Measurements from ENCODE around the gene SDC1.

- no peak for TF ChIP-seq POLR2AphosphoS5 (IDR thresholded peaks at IDR 0.05; ENCODE audit: low read depth, low read length)
- no peak for TF ChIP-seq EP300 (IDR thresholded peaks at IDR 0.05; ENCODE audit: borderline replicate concordance in 1 of 2, low read depth in 2 of 2, low read length in 2 of 2)
- no peak for TF ChIP-seq TAF7 (optimal IDR thresholded peaks at IDR 0.05; ENCODE audit: borderline replicate concordance, low read depth, low read length)
- no peak for TF ChIP-seq POLR2A (IDR thresholded peaks at IDR 0.05; ENCODE audit: control extremely low read depth in 1 of 2, low read depth in 2 of 2, low read length in 2 of 2)
Measured at GRCh38 chr2:20173064-20173463, 51.9 kb downstream of the SDC1 start.
